A549 treated with ZK216348 at 1 μM for 4 hours (cell line): ENCODE measurements around the gene DENND10. TPM values are rescaled to one million over a fixed set of nuclear protein-coding genes. Genes with fewer than 3 reads are reported as not detected.

Source experiments
- total RNA-seq: library from RNA; stranded (reverse); fragments of 200-300 nt; extraction: Qiagen RNA extraction; gene quantifications from 5 replicates; pipeline ENCODE4 v1.2.3, GENCODE V29; 2022; ENCODE audit warnings: low read depth

The DENND10 gene, protein sequence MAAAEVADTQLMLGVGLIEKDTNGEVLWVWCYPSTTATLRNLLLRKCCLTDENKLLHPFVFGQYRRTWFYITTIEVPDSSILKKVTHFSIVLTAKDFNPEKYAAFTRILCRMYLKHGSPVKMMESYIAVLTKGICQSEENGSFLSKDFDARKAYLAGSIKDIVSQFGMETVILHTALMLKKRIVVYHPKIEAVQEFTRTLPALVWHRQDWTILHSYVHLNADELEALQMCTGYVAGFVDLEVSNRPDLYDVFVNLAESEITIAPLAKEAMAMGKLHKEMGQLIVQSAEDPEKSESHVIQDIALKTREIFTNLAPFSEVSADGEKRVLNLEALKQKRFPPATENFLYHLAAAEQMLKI
- total RNA-seq: 39.5 to 69.0 TPM (median 57.1 TPM) in 5 replicates

DNA sequence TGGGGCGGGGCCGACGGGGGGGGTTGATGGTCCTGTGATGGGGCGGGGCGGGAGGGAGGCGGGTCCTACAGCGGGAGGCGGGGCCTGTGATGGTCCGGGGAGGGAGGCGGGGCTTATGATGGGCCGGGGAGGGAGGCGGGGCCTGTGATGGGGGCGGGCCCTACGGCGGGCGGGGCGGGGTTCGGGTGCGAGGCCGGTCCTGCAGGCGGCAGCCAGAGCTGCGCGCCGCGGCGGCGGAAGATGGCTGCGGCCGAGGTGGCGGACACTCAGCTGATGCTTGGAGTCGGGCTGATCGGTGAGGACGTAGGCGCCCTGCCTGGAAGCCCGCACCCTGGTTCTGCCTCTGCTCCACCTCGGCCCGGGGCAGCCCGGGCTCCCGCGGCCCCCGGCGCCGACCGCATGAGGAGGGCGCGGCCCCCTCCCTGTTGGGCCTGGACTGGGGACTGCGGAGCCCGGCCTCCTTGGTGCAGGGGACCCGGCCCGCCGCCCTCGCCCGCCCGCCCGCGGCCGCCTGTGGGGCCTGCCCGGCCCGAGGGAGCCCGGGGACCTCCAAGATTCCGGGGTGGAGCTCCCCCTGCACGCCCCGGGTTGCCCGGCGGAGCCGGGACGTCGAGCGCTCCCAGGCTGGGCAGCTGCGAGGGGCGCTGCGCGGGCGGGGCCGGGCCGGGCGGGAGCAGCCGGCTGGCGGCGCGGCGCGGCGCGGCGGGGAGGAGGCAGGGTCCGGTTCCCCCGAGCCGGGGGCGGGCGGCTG, at the start of gene DENND10:
Gene DENND10 (plus strand): TSS at position 211 of the 751 bp plus-strand sequence. CDS start 30 bp downstream, at position 241.

GRCh38 chr10:119080521-119081259, 23.2 kb upstream of the DENND10 start, which contains the start of gene EIF3A:
Gene EIF3A, minus strand, starts transcription at chr10:119080817. Its CDS starts 141 bp downstream, at chr10:119080676.

GRCh38 chr10:119165171-119166117, 61.5 kb downstream of the DENND10 start, which contains the start of gene SFXN4:
Gene SFXN4, minus strand, starts transcription at chr10:119165714. Its CDS starts 67 bp downstream, at chr10:119165647.

GRCh38 chr10:119178372-119179119, 74.6 kb downstream of the DENND10 start, which contains the start of gene PRDX3:
Gene PRDX3, minus strand, starts transcription at chr10:119178812. Its CDS starts 22 bp downstream, at chr10:119178790.

Other genes starting within 250 kb of the DENND10 start
- gene NANOS1, start 74.4 kb upstream of the DENND10 start, total RNA-seq: 2.1 to 3.1 TPM (median 2.8 TPM) in 5 replicates
- 127 to 161 TPM (median 153 TPM) in 5 replicates for gene EIF3A, start 23.3 kb upstream of the DENND10 start, total RNA-seq
- gene SFXN4, start 61.6 kb downstream of the DENND10 start, total RNA-seq: 45.1 to 50.9 TPM (median 49.1 TPM) in 5 replicates
- 225 to 335 TPM (median 302 TPM) in 5 replicates for gene PRDX3, start 74.7 kb downstream of the DENND10 start, total RNA-seq
- 9.2 to 12.3 TPM (median 10.9 TPM) in 5 replicates for gene GRK5, start 103.5 kb downstream of the DENND10 start, total RNA-seq